Caco-2 (cell line): ENCODE measurements around the gene VASP. TPM values are rescaled to one million over a fixed set of nuclear protein-coding genes. Genes with fewer than 3 reads are reported as not detected.

ENCODE experiments used
- BruUV-seq: library from RNA; stranded (reverse); fragments of 400-500 nt; replicated peaks from 2 replicates; lab custom pipeline; 2021; lab: Mats Ljungman, UMichigan
- CTCF ChIA-PET: fragments of 300-600 bp; sonication (Branson Sonifier 250); formaldehyde crosslinking; loops from one replicate; lab custom pipeline; 2022; ENCODE audit warnings: antibody characterized with exemption; lab: Charles Lee
- POLR2A ChIA-PET: fragments of 300-600 bp; sonication (Branson Sonifier 250); formaldehyde crosslinking; loops from one replicate; lab custom pipeline; 2022; ENCODE audit warnings: antibody characterized with exemption; lab: Charles Lee
- DNase-seq, 2 experiments: peaks; one replicate each; pipeline versions ENCODE4 v3.0.0 to v3.0.0-alpha.2; 2020 to 2022
- H3K27me3 ChIP-seq: replicated peaks from 2 replicates; pipeline ENCODE4 v1.6.0; 2011; ENCODE audit warnings: low read length; ENCODE audit not compliant: control insufficient read depth, insufficient read depth
- H3K36me3 ChIP-seq: 2 replicates; pipeline ENCODE4 v1.5.1; 2011; ENCODE audit warnings: low read length; ENCODE audit not compliant: control insufficient read depth, insufficient read depth
- H3K4me1 ChIP-seq: fragments of 250-450 bp; sonication (Bioruptor Pico); 2 replicates; pipeline ENCODE4 v1.5.1; 2020; ENCODE audit warnings: mild to moderate bottlenecking
- H3K4me3 ChIP-seq: 2 replicates; pipeline ENCODE4 v1.5.1; 2011; ENCODE audit warnings: low read depth, mild to moderate bottlenecking, control low read depth, low read length
- H3K9me3 ChIP-seq: fragments of 250-450 bp; sonication (Bioruptor Pico); 2 replicates; pipeline ENCODE4 v1.5.1; 2020; ENCODE audit warnings: mild to moderate bottlenecking, moderate library complexity
- H3K27ac Mint-ChIP-seq: one replicate; pipeline ENCODE4 v1.8.0; 2022; ENCODE audit warnings: mixed read lengths; ENCODE audit not compliant: unreplicated experiment
- H3K27me3 Mint-ChIP-seq: one replicate; pipeline ENCODE4 v1.8.0; 2022; ENCODE audit warnings: mixed read lengths; ENCODE audit not compliant: insufficient read depth, unreplicated experiment
- H3K36me3 Mint-ChIP-seq: one replicate; pipeline ENCODE4 v1.8.0; 2022; ENCODE audit warnings: mild to moderate bottlenecking, mixed read lengths; ENCODE audit not compliant: insufficient read depth, unreplicated experiment
- H3K4me1 Mint-ChIP-seq: one replicate; pipeline ENCODE4 v1.8.0; 2022; ENCODE audit warnings: low read depth, mixed read lengths; ENCODE audit not compliant: unreplicated experiment
- H3K4me3 Mint-ChIP-seq: one replicate; pipeline ENCODE4 v1.8.0; 2022; ENCODE audit warnings: mild to moderate bottlenecking, moderate library complexity, mixed read lengths; ENCODE audit not compliant: unreplicated experiment
- H3K9me3 Mint-ChIP-seq: one replicate; pipeline ENCODE4 v1.8.0; 2022; ENCODE audit warnings: mixed read lengths; ENCODE audit not compliant: unreplicated experiment
- intact Hi-C: fragments of 100-400 bp; cut with micrococcal nuclease; formaldehyde crosslinking; loops from one replicate; pipeline ENCODE4 v1.10.0; 2022; ENCODE audit not compliant: unreplicated experiment
- total RNA-seq: library from RNA; stranded (reverse); gene quantifications from 2 replicates; pipeline ENCODE4 v1.2.3, GENCODE V29; 2022
- TF ChIP-seq, protein P1 (sequence below), 2 experiments: fragments of 200-600 bp in 1 of 2; IDR thresholded peaks; 1 replicate in 1 of 2; 2 replicates in 1 of 2; pipeline versions ENCODE4 v1.5.1 to v1.8.0; 2011 to 2022; ENCODE audit warnings: antibody characterized with exemption in 1 of 2, control low read depth in 1 of 2, inconsistent platforms in 1 of 2, low read depth in 1 of 2, low read length in 1 of 2, mild to moderate bottlenecking in 1 of 2, moderate library complexity in 1 of 2; ENCODE audit not compliant: insufficient read depth in 1 of 2, severe bottlenecking in 1 of 2, unreplicated experiment in 1 of 2

Gene VASP
- total RNA-seq, 1 experiment from 2014 or later, result 72.4 TPM

GRCh38 chr19:45462174-45462573 is 45.1 kb upstream of the VASP start:
- TF ChIP-seq, protein P1, sequence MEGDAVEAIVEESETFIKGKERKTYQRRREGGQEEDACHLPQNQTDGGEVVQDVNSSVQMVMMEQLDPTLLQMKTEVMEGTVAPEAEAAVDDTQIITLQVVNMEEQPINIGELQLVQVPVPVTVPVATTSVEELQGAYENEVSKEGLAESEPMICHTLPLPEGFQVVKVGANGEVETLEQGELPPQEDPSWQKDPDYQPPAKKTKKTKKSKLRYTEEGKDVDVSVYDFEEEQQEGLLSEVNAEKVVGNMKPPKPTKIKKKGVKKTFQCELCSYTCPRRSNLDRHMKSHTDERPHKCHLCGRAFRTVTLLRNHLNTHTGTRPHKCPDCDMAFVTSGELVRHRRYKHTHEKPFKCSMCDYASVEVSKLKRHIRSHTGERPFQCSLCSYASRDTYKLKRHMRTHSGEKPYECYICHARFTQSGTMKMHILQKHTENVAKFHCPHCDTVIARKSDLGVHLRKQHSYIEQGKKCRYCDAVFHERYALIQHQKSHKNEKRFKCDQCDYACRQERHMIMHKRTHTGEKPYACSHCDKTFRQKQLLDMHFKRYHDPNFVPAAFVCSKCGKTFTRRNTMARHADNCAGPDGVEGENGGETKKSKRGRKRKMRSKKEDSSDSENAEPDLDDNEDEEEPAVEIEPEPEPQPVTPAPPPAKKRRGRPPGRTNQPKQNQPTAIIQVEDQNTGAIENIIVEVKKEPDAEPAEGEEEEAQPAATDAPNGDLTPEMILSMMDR (IDR thresholded peaks at IDR 0.05; ENCODE audit: insufficient read depth in 1 of 2, low read depth in 1 of 2, low read length in 1 of 2, severe bottlenecking in 1 of 2, unreplicated experiment in 1 of 2), result no peak

GRCh38 chr19:45463241-45463640 is 44.0 kb upstream of the VASP start:
- Histone ChIP-seq H3K27me3 (no peaks in the 10 kb centered on the region), H3K4me3 (no peak overlapping the region), H3K9me3 (no peaks in the 10 kb centered on the region), H3K36me3 (no peaks in the 10 kb centered on the region), H3K4me1 (0 out of 2 replicates have a peak, but pooled peaks cover 2% of the 10 kb centered on the region)
- H3K27ac Mint-ChIP-seq, result no peak overlapping the region
- ChIA-PET POLR2A (interaction anchor here (0.6 kb wide), 1 partner anchor 308 kb away, joined by 3 read pairs; no protein-coding TSS in a partner anchor), CTCF (interaction anchor here (1.1 kb wide), 1 partner anchor 16 kb away, joined by 3 read pairs; no protein-coding TSS in a partner anchor)
- intact Hi-C loops, result no loop called here
- DNase-seq, result no peak
- no peaks in the 10 kb centered on the region for H3K27me3 Mint-ChIP-seq
- H3K9me3 Mint-ChIP-seq, result no peaks in the 10 kb centered on the region
- BruUV-seq, result no TSS peak
- no peaks in the 10 kb centered on the region for H3K4me1 Mint-ChIP-seq
- TF ChIP-seq, protein P1 (IDR thresholded peaks at IDR 0.05; ENCODE audit: insufficient read depth in 1 of 2, low read depth in 1 of 2, low read length in 1 of 2, severe bottlenecking in 1 of 2, unreplicated experiment in 1 of 2), result no peak
- H3K4me3 Mint-ChIP-seq, result no peak overlapping the region
- peaks cover 14% of the 10 kb centered on the region for H3K36me3 Mint-ChIP-seq

More at GRCh38 chr19:45462174-45462573, 45.1 kb upstream of the VASP start:
- Mint-ChIP-seq H3K4me3 (no peak overlapping the region), H3K27me3 (no peaks in the 10 kb centered on the region), H3K27ac (no peak overlapping the region), H3K9me3 (no peaks in the 10 kb centered on the region), H3K36me3 (peaks cover 3% of the 10 kb centered on the region), H3K4me1 (no peaks in the 10 kb centered on the region)
- no peak overlapping the region for H3K4me3 ChIP-seq
- ChIA-PET POLR2A (no interaction called here), CTCF (interaction anchor here (0.6 to 1.6 kb wide), 3 partner anchors 20 to 308 kb away, joined by 3 to 8 read pairs (median 3); no protein-coding TSS in a partner anchor)
- no peak for DNase-seq
- no TSS peak for BruUV-seq
- no peaks in the 10 kb centered on the region for H3K4me1 ChIP-seq
- H3K36me3 ChIP-seq, result no peaks in the 10 kb centered on the region
- H3K27me3 ChIP-seq, result no peaks in the 10 kb centered on the region
- no peaks in the 10 kb centered on the region for H3K9me3 ChIP-seq
- intact Hi-C loops, result no loop called here

DNA sequence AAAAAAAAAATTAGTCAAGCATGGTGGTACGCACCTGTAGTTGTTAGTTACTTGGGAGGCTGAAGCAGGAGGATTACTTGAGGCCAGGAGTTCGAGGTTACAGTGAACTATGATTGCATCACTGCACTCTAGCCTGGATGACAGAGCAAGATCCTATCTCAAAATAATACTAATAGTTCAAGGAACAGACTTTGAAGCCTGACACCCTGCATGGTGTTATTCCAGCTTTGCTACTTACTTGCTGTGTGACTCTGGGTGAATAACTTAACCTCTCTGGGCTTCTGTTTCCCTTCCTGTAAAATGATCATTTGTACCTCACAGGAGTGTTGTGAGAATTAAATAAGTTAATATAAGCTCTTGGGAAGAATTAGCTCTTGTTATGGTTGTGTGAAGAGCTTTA is 43.0 kb upstream of the VASP start:
- no peak overlapping the region for H3K4me3 ChIP-seq
- no peaks in the 10 kb centered on the region for H3K36me3 ChIP-seq
- TF ChIP-seq, protein P1 (IDR thresholded peaks at IDR 0.05; ENCODE audit: insufficient read depth in 1 of 2, low read depth in 1 of 2, low read length in 1 of 2, severe bottlenecking in 1 of 2, unreplicated experiment in 1 of 2), result no peak
- no peaks in the 10 kb centered on the region for H3K9me3 ChIP-seq
- Mint-ChIP-seq H3K4me1 (no peaks in the 10 kb centered on the region), H3K27ac (no peak overlapping the region), H3K27me3 (no peaks in the 10 kb centered on the region), H3K9me3 (no peaks in the 10 kb centered on the region), H3K36me3 (peaks cover 24% of the 10 kb centered on the region), H3K4me3 (no peak overlapping the region)
- DNase-seq, result no peak
- H3K27me3 ChIP-seq, result no peaks in the 10 kb centered on the region
- H3K4me1 ChIP-seq, result 0 out of 2 replicates have a peak, but pooled peaks cover 5% of the 10 kb centered on the region
- BruUV-seq, result no TSS peak
- POLR2A ChIA-PET, result no interaction called here
- intact Hi-C loops, result no loop called here
- CTCF ChIA-PET, result interaction anchor here (6.3 kb wide), 1 partner anchor 24 kb away, joined by 116 read pairs; no protein-coding TSS in a partner anchor
